HepG2 (cell line): ENCODE data around the gene NGFR. TPM values are rescaled to one million over a fixed set of nuclear protein-coding genes. Genes with fewer than 3 reads are reported as not detected.

ENCODE experiments used
- CC2D1A ChIP-seq: sonication (generic); formaldehyde crosslinking; IDR thresholded peaks from 2 replicates; pipeline ENCODE4 v1.8.1; 2023; ENCODE audit warnings: mild to moderate bottlenecking, missing genetic modification reagents
- ELF3 ChIP-seq: IDR thresholded peaks from 2 replicates; pipeline ENCODE4 v1.6.1; 2016; ENCODE audit warnings: missing genetic modification reagents, missing compliant biosample characterization
- GATAD2A ChIP-seq: IDR thresholded peaks from 2 replicates; pipeline ENCODE4 v1.6.1; 2016
- KDM5B ChIP-seq: sonication (generic); formaldehyde crosslinking; IDR thresholded peaks from 2 replicates; pipeline ENCODE4 v1.4.0; 2020; ENCODE audit warnings: missing genetic modification reagents, mild to moderate bottlenecking, borderline replicate concordance
- MBNL3 ChIP-seq: fragments of 250-450 bp; sonication (Bioruptor Pico); conservative IDR thresholded peaks from 2 replicates; pipeline ENCODE4 v1.8.0; 2022; ENCODE audit warnings: mild to moderate bottlenecking, inconsistent platforms
- POLR2AphosphoS5 ChIP-seq: IDR thresholded peaks from 2 replicates; pipeline ENCODE4 v1.6.1; 2012; ENCODE audit warnings: low read depth, low read length
- RXRA ChIP-seq: sonication (generic); formaldehyde crosslinking; IDR thresholded peaks from 2 replicates; pipeline ENCODE4 v1.5.1; 2020; ENCODE audit warnings: missing genetic modification reagents
- SMC3 ChIP-seq: IDR thresholded peaks from 2 replicates; pipeline ENCODE4 v1.6.1; 2011; ENCODE audit warnings: low read length, improper control_type of control experiment
- SPEN ChIP-seq: sonication (generic); formaldehyde crosslinking; IDR thresholded peaks from 2 replicates; pipeline ENCODE4 v1.5.1; 2020; ENCODE audit warnings: low read depth, mild to moderate bottlenecking, missing genetic modification reagents
- STAT5B ChIP-seq: sonication (generic); formaldehyde crosslinking; IDR thresholded peaks from 2 replicates; pipeline ENCODE4 v1.4.0; 2020; ENCODE audit warnings: missing genetic modification reagents
- ZEB1 ChIP-seq: IDR thresholded peaks from 2 replicates; pipeline ENCODE4 v1.6.1; 2012; ENCODE audit warnings: mild to moderate bottlenecking, low read depth, inconsistent platforms; ENCODE audit not compliant: insufficient replicate concordance
- ZFY ChIP-seq: sonication (generic); formaldehyde crosslinking; IDR thresholded peaks from 2 replicates; pipeline ENCODE4 v1.4.0; 2020; ENCODE audit warnings: missing genetic modification reagents
- ZNF235 ChIP-seq: sonication (generic); formaldehyde crosslinking; IDR thresholded peaks from 2 replicates; pipeline ENCODE4 v1.8.1; 2023; ENCODE audit warnings: mild to moderate bottlenecking, missing genetic modification reagents, borderline replicate concordance
- ZNF546 ChIP-seq: sonication (generic); formaldehyde crosslinking; conservative IDR thresholded peaks from 2 replicates; pipeline ENCODE4 v1.8.1; 2023; ENCODE audit warnings: mild to moderate bottlenecking, missing genetic modification reagents
- ZNF572 ChIP-seq: sonication (generic); formaldehyde crosslinking; IDR thresholded peaks from 2 replicates; pipeline ENCODE4 v1.5.1; 2020; ENCODE audit warnings: mild to moderate bottlenecking, missing genetic modification reagents
- ZSCAN30 ChIP-seq: sonication (generic); formaldehyde crosslinking; IDR thresholded peaks from 2 replicates; pipeline ENCODE4 v1.5.0; 2020; ENCODE audit warnings: mild to moderate bottlenecking, missing genetic modification reagents
- polyA plus RNA-seq, 8 experiments: library from polyadenylated mRNA; depleted of rRNA in 3 of 8; stranded (reverse) in 7 of 8; unstranded in 1 of 8; fragments of >200 nt; fragmentation: Illumina TruSeq in 4 of 8; extraction: Trizol in 4 of 8; gene quantifications; 2 replicates each; pipeline versions ENCODE4 v1.2.1 to v1.2.3, GENCODE V29; 2011 to 2016; ENCODE audit warnings: low read depth in 4 of 8, missing spikeins in 1 of 8, mixed read lengths in 1 of 8; ENCODE audit not compliant: insufficient read depth in 1 of 8
- total RNA-seq, 5 experiments: library from RNA; depleted of rRNA; stranded (reverse); fragments of >200 nt; fragmentation: Illumina TruSeq; extraction: Trizol; gene quantifications; 2 replicates each; pipeline ENCODE4 v1.2.3, GENCODE V29; 2016; ENCODE audit warnings: low read depth in 1 of 5
- TF ChIP-seq, protein P1 (sequence below): sonication (generic); formaldehyde crosslinking; IDR thresholded peaks from 2 replicates; pipeline ENCODE4 v1.4.0; 2020; ENCODE audit warnings: missing genetic modification reagents
- TF ChIP-seq, protein P2 (sequence below): sonication (generic); formaldehyde crosslinking; IDR thresholded peaks from 2 replicates; pipeline ENCODE4 v1.4.0; 2020; ENCODE audit warnings: missing genetic modification reagents, borderline replicate concordance
- TF ChIP-seq, protein P3 (sequence below): sonication (generic); formaldehyde crosslinking; IDR thresholded peaks from 2 replicates; pipeline ENCODE4 v1.8.1; 2023; ENCODE audit warnings: mild to moderate bottlenecking, missing genetic modification reagents
- TF ChIP-seq, protein P4 (sequence below): sonication (generic); formaldehyde crosslinking; IDR thresholded peaks from 2 replicates; pipeline ENCODE4 v1.4.0; 2020; ENCODE audit warnings: missing genetic modification reagents

The NGFR gene
- total and polyA plus RNA-seq, 2 of the 13 experiments (the other 11 are each of a cell fraction or from before 2014, with no cell fraction given), result 1.1 to 1.8 TPM

DNA sequence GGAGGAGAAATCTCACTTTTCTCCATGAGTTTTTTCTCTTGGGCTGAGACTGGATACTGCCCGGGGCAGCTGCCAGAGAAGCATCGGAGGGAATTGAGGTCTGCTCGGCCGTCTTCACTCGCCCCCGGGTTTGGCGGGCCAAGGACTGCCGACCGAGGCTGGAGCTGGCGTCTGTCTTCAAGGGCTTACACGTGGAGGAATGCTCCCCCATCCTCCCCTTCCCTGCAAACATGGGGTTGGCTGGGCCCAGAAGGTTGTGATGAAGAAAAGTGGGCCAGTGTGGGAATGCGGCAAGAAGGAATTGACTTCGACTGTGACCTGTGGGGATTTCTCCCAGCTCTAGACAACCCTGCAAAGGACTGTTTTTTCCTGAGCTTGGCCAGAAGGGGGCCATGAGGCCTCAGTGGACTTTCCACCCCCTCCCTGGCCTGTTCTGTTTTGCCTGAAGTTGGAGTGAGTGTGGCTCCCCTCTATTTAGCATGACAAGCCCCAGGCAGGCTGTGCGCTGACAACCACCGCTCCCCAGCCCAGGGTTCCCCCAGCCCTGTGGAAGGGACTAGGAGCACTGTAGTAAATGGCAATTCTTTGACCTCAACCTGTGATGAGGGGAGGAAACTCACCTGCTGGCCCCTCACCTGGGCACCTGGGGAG lies 19.1 kb downstream of the NGFR start (continued):
- TF ChIP-seq, protein P1, sequence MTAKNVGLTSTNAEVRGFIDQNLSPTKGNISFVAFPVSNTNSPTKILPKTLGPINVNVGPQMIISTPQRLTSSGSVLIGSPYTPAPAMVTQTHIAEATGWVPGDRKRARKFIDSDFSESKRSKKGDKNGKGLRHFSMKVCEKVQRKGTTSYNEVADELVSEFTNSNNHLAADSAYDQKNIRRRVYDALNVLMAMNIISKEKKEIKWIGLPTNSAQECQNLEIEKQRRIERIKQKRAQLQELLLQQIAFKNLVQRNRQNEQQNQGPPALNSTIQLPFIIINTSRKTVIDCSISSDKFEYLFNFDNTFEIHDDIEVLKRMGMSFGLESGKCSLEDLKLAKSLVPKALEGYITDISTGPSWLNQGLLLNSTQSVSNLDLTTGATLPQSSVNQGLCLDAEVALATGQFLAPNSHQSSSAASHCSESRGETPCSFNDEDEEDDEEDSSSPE (CRISPR knock-in tag), result peak; percentile 34; the same call in 1 of the 2 replicates
- peak; percentile 53; the same call in 1 of the 2 replicates for TF ChIP-seq GATAD2A
- 0 out of 2 replicates have a peak, but pooled peaks have one; percentile 50 for TF ChIP-seq ZNF546 (CRISPR knock-in tag)
- no peak for TF ChIP-seq POLR2AphosphoS5
- peak; percentile 59; the same call in 1 of the 2 replicates for TF ChIP-seq KDM5B
- TF ChIP-seq ZNF235 (CRISPR knock-in tag), result no peak
- TF ChIP-seq STAT5B, result no peak
- TF ChIP-seq, protein P2, sequence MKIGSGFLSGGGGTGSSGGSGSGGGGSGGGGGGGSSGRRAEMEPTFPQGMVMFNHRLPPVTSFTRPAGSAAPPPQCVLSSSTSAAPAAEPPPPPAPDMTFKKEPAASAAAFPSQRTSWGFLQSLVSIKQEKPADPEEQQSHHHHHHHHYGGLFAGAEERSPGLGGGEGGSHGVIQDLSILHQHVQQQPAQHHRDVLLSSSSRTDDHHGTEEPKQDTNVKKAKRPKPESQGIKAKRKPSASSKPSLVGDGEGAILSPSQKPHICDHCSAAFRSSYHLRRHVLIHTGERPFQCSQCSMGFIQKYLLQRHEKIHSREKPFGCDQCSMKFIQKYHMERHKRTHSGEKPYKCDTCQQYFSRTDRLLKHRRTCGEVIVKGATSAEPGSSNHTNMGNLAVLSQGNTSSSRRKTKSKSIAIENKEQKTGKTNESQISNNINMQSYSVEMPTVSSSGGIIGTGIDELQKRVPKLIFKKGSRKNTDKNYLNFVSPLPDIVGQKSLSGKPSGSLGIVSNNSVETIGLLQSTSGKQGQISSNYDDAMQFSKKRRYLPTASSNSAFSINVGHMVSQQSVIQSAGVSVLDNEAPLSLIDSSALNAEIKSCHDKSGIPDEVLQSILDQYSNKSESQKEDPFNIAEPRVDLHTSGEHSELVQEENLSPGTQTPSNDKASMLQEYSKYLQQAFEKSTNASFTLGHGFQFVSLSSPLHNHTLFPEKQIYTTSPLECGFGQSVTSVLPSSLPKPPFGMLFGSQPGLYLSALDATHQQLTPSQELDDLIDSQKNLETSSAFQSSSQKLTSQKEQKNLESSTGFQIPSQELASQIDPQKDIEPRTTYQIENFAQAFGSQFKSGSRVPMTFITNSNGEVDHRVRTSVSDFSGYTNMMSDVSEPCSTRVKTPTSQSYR (CRISPR knock-in tag), result peak; percentile 22; the same call in 1 of the 2 replicates
- peak; percentile 70 for TF ChIP-seq ZFY (CRISPR knock-in tag)
- TF ChIP-seq, protein P3, sequence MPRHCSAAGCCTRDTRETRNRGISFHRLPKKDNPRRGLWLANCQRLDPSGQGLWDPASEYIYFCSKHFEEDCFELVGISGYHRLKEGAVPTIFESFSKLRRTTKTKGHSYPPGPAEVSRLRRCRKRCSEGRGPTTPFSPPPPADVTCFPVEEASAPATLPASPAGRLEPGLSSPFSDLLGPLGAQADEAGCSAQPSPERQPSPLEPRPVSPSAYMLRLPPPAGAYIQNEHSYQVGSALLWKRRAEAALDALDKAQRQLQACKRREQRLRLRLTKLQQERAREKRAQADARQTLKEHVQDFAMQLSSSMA (CRISPR knock-in tag), result 0 out of 2 replicates have a peak, but pooled peaks have one; percentile 26
- TF ChIP-seq ZNF572 (CRISPR knock-in tag), result 0 out of 2 replicates have a peak, but pooled peaks have one; percentile 36
- TF ChIP-seq RXRA (CRISPR knock-in tag), result peak; percentile 53; the same call in 1 of the 2 replicates
- 0 out of 2 replicates have a peak, but pooled peaks have one; percentile 36 for TF ChIP-seq ELF3 (CRISPR knock-in tag)
- TF ChIP-seq MBNL3, result no peak
- TF ChIP-seq SMC3, result peak; percentile 67
- TF ChIP-seq, protein P4, sequence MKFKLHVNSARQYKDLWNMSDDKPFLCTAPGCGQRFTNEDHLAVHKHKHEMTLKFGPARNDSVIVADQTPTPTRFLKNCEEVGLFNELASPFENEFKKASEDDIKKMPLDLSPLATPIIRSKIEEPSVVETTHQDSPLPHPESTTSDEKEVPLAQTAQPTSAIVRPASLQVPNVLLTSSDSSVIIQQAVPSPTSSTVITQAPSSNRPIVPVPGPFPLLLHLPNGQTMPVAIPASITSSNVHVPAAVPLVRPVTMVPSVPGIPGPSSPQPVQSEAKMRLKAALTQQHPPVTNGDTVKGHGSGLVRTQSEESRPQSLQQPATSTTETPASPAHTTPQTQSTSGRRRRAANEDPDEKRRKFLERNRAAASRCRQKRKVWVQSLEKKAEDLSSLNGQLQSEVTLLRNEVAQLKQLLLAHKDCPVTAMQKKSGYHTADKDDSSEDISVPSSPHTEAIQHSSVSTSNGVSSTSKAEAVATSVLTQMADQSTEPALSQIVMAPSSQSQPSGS (CRISPR knock-in tag), result no peak
- no peak for TF ChIP-seq ZSCAN30
- no peak for TF ChIP-seq CC2D1A
- peak; percentile 53 for TF ChIP-seq ZEB1
- TF ChIP-seq SPEN, result no peak; the same call in 1 of the 2 replicates
